ENCODE results near the gene HYAL2. TPM values are rescaled to one million over a fixed set of nuclear protein-coding genes. Genes with fewer than 3 reads are reported as not detected.

Gene HYAL2
- polyA plus RNA-seq, 1 experiment: 46.6 TPM

DNA sequence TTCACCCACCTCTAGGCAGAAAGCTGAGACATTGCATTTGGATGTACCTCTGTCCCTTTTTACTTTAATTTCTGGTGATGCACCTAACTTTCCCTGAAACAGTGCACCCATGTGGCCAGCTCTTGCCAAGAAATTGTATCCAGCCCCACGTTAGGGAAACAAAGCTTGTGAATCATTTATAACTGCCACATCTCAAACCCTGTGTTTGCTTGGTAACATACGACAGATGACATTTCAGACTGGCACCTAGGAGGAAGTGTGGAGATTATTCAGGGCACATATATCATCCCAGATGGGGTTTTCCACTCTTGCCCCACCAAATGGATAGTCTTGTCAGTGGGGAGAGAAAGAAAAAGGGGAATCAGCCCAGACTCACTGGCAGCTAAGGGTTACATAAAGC is 30.2 kb upstream of the HYAL2 start:
- no peaks in the 10 kb centered on the region for H3K9me3 ChIP-seq (ENCODE audit: control insufficient read depth, insufficient read depth, low read length)
- no peak for DNase-seq (ENCODE audit: low read depth, low spot score)
- H3K4me3 ChIP-seq (ENCODE audit: low read depth, low read length): no peak overlapping the region
- POLR2A ChIA-PET: no interaction called here
- no peaks in the 10 kb centered on the region for H3K27me3 ChIP-seq (ENCODE audit: control insufficient read depth, insufficient read depth, low read length)
- TF ChIP-seq, protein P1, sequence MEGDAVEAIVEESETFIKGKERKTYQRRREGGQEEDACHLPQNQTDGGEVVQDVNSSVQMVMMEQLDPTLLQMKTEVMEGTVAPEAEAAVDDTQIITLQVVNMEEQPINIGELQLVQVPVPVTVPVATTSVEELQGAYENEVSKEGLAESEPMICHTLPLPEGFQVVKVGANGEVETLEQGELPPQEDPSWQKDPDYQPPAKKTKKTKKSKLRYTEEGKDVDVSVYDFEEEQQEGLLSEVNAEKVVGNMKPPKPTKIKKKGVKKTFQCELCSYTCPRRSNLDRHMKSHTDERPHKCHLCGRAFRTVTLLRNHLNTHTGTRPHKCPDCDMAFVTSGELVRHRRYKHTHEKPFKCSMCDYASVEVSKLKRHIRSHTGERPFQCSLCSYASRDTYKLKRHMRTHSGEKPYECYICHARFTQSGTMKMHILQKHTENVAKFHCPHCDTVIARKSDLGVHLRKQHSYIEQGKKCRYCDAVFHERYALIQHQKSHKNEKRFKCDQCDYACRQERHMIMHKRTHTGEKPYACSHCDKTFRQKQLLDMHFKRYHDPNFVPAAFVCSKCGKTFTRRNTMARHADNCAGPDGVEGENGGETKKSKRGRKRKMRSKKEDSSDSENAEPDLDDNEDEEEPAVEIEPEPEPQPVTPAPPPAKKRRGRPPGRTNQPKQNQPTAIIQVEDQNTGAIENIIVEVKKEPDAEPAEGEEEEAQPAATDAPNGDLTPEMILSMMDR (IDR thresholded peaks at IDR 0.05; ENCODE audit: low read depth, low read length): peak; percentile 34; the same call in 1 of the 2 replicates
- CTCF ChIA-PET: interaction anchor here (0.8 to 1.8 kb wide), 4 partner anchors 8 to 1037 kb away, joined by 3 to 11 read pairs (median 4); no protein-coding TSS in a partner anchor
- no peak overlapping the region for H3K27ac ChIP-seq (ENCODE audit: low read depth, low read length)

DNA sequence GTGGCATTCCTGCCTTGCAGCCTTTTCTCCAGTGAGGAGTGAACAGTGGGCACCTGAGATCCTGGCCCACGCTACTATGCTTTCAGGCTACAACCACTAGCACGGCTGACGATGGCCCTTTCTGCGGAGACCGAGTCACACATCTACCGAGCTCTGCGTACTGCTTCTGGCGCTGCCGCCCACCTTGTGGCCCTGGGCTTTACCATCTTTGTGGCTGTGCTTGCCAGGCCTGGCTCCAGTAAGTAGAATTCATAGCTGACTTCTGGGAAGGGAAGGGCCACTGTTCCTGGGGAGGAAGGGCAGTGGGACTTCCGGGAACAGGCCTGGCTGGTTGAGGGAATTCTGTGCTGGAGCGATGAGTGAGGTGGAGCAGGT is 28.8 kb upstream of the HYAL2 start:
- no peak for DNase-seq (ENCODE audit: low read depth, low spot score)
- no peaks in the 10 kb centered on the region for H3K9me3 ChIP-seq (ENCODE audit: control insufficient read depth, insufficient read depth, low read length)
- POLR2A ChIA-PET: interaction anchor here (1.4 to 1.8 kb wide), 2 partner anchors 23 to 52 kb away, joined by 3 to 5 read pairs; partner anchors contain the start of genes HYAL3, NAA80 and TUSC2
- no peak overlapping the region for H3K27ac ChIP-seq (ENCODE audit: low read depth, low read length)
- H3K27me3 ChIP-seq (ENCODE audit: control insufficient read depth, insufficient read depth, low read length): no peaks in the 10 kb centered on the region
- TF ChIP-seq, protein P1 (IDR thresholded peaks at IDR 0.05; ENCODE audit: low read depth, low read length): no peak
- CTCF ChIA-PET: interaction anchor here (6.6 to 6.7 kb wide), 2 partner anchors 192 to 199 kb away, joined by 53 to 76 read pairs; no protein-coding TSS in a partner anchor
- H3K4me3 ChIP-seq (ENCODE audit: low read depth, low read length): peak overlapping the region; percentile 97

GRCh38 chr3:50350527-50351322 is 28.2 kb upstream of the HYAL2 start, which contains the start of the genes CYB561D2 and NPRL2:
Gene CYB561D2 (plus strand): TSS chr3:50350862. CDS start chr3:50351434, 572 bp downstream.
Gene NPRL2 (minus strand): TSS chr3:50350775. CDS start chr3:50350652, 123 bp downstream.
- no peaks in the 10 kb centered on the region for H3K27me3 ChIP-seq (ENCODE audit: control insufficient read depth, insufficient read depth, low read length)
- TF ChIP-seq, protein P1 (IDR thresholded peaks at IDR 0.05; ENCODE audit: low read depth, low read length): no peak
- H3K27ac ChIP-seq (ENCODE audit: low read depth, low read length): peak within 1 kb of the TSS; percentile 80
- CTCF ChIA-PET: interaction anchor here (1.0 to 6.7 kb wide), 4 partner anchors 192 to 264 kb away, joined by 3 to 76 read pairs (median 29); no protein-coding TSS in a partner anchor
- DNase-seq (ENCODE audit: low read depth, low spot score): peak; percentile 72
- no peaks in the 10 kb centered on the region for H3K9me3 ChIP-seq (ENCODE audit: control insufficient read depth, insufficient read depth, low read length)
- H3K4me3 ChIP-seq (ENCODE audit: low read depth, low read length): peak within 1 kb of the TSS; percentile 97
- POLR2A ChIA-PET: interaction anchor here (0.8 to 1.8 kb wide), 6 partner anchors 9 to 218 kb away, joined by 3 to 11 read pairs (median 5); partner anchors contain the start of genes HYAL3, NAA80, RASSF1 and TMEM115

DNA sequence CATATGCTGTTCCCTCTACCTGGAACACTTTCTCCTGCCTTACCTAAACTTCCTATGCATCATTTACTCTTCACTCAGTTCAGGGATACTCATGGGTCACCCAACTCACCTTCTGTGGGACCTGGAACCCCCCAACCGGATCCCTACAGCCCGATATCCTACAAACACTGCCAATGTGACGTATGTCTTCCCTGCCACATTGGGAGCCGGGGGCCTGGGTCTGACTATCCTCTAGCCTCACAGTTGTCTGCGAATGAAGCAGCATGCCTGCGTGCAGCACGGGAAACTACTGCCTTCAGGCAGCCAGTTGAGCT is 27.6 kb upstream of the HYAL2 start:
- TF ChIP-seq, protein P1 (IDR thresholded peaks at IDR 0.05; ENCODE audit: low read depth, low read length): no peak
- ChIA-PET CTCF (interaction anchor here (1.0 to 6.7 kb wide), 4 partner anchors 193 to 264 kb away, joined by 3 to 76 read pairs (median 29); no protein-coding TSS in a partner anchor), POLR2A (interaction anchor here (0.8 to 1.8 kb wide), 6 partner anchors 9 to 219 kb away, joined by 3 to 11 read pairs (median 5); partner anchors contain the start of genes HYAL3, NAA80, RASSF1 and TMEM115)
- Histone ChIP-seq H3K27ac (ENCODE audit: low read depth, low read length) (no peak overlapping the region), H3K4me3 (ENCODE audit: low read depth, low read length) (peak overlapping the region; percentile 97), H3K27me3 (ENCODE audit: control insufficient read depth, insufficient read depth, low read length) (no peaks in the 10 kb centered on the region), H3K9me3 (ENCODE audit: control insufficient read depth, insufficient read depth, low read length) (no peaks in the 10 kb centered on the region)
- DNase-seq (ENCODE audit: low read depth, low spot score): no peak
